ENCODE data around the gene ASL. TPM values are rescaled to one million over a fixed set of nuclear protein-coding genes. Genes with fewer than 3 reads are reported as not detected.

Gene ASL
- total RNA-seq, 6 experiments from 2014 or later: 40.5 to 47.4 (median 41.8) TPM

DNA sequence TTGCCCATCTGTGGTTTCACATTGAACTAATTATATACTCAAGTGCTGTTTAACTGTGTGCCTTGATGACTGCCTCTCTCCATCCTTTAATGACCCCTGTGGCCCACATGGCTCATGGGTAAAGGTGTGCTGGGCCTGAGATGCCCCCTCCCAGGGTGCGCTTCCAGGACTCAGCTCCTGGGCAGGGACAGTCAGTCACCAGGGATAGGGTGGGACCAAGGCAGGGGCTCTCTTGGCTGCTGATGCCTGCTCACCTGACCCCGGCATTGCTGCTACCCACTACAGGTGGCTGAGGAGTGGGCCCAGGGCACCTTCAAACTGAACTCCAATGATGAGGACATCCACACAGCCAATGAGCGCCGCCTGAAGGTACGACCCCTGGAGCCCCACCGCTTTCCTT lies 6.5 kb downstream of the ASL start:
- Mint-ChIP-seq H3K36me3 (ENCODE audit: low read depth) (peaks cover 4% of the 10 kb centered on the region; the same call in 1 of the 2 replicates), H3K9me3 (no peaks in the 10 kb centered on the region), H3K27ac (no peak overlapping the region), H3K4me1 (ENCODE audit: low read depth) (peaks cover 7% of the 10 kb centered on the region), H3K4me3 (no peak overlapping the region), H3K27me3 (ENCODE audit: insufficient read depth) (no peaks in the 10 kb centered on the region; the same call in 1 of the 2 replicates)
- DNase-seq: no peak
- TF ChIP-seq, protein P1, sequence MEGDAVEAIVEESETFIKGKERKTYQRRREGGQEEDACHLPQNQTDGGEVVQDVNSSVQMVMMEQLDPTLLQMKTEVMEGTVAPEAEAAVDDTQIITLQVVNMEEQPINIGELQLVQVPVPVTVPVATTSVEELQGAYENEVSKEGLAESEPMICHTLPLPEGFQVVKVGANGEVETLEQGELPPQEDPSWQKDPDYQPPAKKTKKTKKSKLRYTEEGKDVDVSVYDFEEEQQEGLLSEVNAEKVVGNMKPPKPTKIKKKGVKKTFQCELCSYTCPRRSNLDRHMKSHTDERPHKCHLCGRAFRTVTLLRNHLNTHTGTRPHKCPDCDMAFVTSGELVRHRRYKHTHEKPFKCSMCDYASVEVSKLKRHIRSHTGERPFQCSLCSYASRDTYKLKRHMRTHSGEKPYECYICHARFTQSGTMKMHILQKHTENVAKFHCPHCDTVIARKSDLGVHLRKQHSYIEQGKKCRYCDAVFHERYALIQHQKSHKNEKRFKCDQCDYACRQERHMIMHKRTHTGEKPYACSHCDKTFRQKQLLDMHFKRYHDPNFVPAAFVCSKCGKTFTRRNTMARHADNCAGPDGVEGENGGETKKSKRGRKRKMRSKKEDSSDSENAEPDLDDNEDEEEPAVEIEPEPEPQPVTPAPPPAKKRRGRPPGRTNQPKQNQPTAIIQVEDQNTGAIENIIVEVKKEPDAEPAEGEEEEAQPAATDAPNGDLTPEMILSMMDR (IDR thresholded peaks at IDR 0.05): no peak

DNA sequence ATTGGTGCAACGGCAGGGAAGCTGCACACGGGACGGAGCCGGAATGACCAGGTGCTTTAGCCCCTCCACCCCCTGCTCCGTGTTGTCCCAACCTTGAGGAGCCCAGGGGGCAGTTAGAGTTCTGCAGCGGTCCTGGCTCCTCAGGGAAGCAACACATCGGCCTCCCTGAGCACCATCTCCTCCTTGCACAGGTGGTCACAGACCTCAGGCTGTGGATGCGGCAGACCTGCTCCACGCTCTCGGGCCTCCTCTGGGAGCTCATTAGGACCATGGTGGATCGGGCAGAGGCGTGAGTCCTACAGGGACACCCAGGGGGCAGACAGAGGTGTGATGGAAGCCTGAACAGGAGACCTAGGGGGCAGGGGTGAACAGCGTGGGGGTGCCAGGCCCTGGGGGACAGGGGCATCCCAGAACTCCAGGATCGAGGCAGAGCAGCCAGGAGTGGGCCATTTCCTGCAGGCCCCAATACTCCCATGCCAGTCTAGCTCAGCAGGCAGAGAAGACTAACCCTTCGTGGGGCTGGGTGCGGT lies 7.3 kb downstream of the ASL start:
- TF ChIP-seq, protein P1 (IDR thresholded peaks at IDR 0.05): no peak
- Mint-ChIP-seq H3K9me3 (no peaks in the 10 kb centered on the region), H3K4me3 (no peak overlapping the region), H3K27ac (no peak overlapping the region), H3K27me3 (ENCODE audit: insufficient read depth) (no peaks in the 10 kb centered on the region; the same call in 1 of the 2 replicates), H3K36me3 (ENCODE audit: low read depth) (peaks cover 4% of the 10 kb centered on the region; the same call in 1 of the 2 replicates), H3K4me1 (ENCODE audit: low read depth) (peaks cover under 1% of the 10 kb centered on the region; the same call in 1 of the 2 replicates)
- no peak for DNase-seq

DNA sequence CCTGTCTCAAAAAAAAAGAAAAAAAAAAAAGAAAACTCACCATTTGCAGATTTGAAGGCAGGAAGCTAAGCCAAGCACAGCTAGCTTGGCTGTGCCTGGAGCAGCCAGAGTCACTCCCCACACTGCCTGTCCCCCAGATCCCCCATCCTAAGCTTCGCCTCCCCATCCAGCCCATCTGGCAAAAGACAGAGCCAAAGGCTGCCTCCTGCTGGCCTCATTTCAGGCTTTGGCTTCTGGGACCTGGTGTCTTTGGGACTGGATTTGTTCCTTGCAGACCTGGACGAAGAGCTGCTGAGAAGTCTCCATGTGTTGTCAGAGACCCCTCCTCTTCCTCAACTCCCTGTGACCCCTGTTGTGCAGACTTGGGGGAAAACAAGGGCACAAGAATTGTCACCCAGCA lies 8.1 kb downstream of the ASL start:
- H3K9me3 Mint-ChIP-seq: no peaks in the 10 kb centered on the region
- no peak for DNase-seq
- no peaks in the 10 kb centered on the region for H3K4me1 Mint-ChIP-seq (ENCODE audit: low read depth)
- H3K36me3 Mint-ChIP-seq (ENCODE audit: low read depth): peaks cover 4% of the 10 kb centered on the region; the same call in 1 of the 2 replicates
- peaks cover 2% of the 10 kb centered on the region for H3K27me3 Mint-ChIP-seq (ENCODE audit: insufficient read depth)
- TF ChIP-seq, protein P1 (IDR thresholded peaks at IDR 0.05): peak; percentile 39; the same call in 1 of the 2 replicates
- no peak overlapping the region for H3K4me3 Mint-ChIP-seq
- no peak overlapping the region for H3K27ac Mint-ChIP-seq

DNA sequence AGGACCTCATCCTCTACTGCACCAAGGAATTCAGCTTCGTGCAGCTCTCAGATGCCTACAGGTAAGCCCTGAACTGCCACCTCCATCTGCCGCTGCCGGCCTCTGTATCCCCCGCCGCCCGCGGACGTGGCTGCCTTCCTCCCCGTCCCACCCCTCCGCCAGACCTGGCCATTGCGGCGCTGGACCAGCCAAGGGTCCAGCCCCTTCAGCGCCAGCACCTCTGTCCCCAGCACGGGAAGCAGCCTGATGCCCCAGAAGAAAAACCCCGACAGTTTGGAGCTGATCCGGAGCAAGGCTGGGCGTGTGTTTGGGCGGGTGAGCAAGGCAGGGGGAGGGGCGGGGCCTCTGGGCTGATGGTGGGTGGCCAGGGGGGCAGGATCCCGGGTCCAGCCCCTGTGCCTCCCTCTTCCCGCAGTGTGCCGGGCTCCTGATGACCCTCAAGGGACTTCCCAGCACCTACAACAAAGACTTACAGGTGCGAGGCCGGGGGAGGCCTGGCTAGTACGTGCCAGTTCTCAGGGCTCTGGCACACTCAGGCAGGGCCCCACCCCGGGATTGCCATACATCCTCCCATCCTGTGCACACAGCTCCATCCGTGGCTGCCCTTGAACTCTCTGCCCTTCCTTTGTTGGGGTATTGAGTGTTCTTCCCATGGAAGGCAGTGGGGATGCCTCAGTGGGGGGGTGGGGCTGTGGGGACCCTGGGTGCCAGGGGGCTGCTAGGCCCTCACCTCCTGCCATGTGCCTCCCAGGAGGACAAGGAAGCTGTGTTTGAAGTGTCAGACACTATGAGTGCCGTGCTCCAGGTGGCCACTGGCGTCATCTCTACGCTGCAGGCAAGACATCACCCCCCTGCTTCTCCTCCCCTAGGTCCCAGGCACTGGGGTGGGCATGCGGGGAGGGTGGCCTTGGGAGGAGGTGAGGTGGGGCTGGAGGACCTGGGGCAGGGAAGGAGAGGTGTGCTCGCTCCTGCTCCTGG lies 13.5 kb downstream of the ASL start:
- H3K36me3 Mint-ChIP-seq (ENCODE audit: low read depth): no peaks in the 10 kb centered on the region
- DNase-seq: no peak

DNA sequence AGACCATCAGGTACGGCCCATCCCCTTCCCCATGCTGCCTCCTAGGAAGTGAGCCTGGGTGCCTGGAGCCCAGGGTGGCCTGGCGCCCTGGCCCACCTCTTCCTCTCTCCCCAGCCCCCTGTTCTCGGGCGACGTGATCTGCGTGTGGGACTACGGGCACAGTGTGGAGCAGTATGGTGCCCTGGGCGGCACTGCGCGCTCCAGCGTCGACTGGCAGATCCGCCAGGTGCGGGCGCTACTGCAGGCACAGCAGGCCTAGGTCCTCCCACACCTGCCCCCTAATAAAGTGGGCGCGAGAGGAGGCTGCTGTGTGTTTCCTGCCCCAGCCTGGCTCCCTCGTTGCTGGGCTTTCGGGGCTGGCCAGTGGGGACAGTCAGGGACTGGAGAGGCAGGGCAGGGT lies 17.0 kb downstream of the ASL start:
- Mint-ChIP-seq H3K4me3 (no peak overlapping the region), H3K27me3 (ENCODE audit: insufficient read depth) (peaks cover 2% of the 10 kb centered on the region; the same call in 1 of the 2 replicates), H3K4me1 (ENCODE audit: low read depth) (no peaks in the 10 kb centered on the region), H3K36me3 (ENCODE audit: low read depth) (no peaks in the 10 kb centered on the region), H3K27ac (no peak overlapping the region), H3K9me3 (no peaks in the 10 kb centered on the region)
- DNase-seq: no peak
- TF ChIP-seq, protein P1 (IDR thresholded peaks at IDR 0.05): no peak

More for the DNA sequence above, 13.5 kb downstream of the ASL start:
- Mint-ChIP-seq H3K9me3 (no peaks in the 10 kb centered on the region), H3K27ac (no peak overlapping the region), H3K27me3 (ENCODE audit: insufficient read depth) (peaks cover 2% of the 10 kb centered on the region), H3K4me1 (ENCODE audit: low read depth) (no peaks in the 10 kb centered on the region), H3K4me3 (no peak overlapping the region)
- TF ChIP-seq, protein P1 (IDR thresholded peaks at IDR 0.05): no peak

Data from HFFc6 (cell line).